Measurements from ENCODE around the gene CACNA2D2. TPM values are rescaled to one million over a fixed set of nuclear protein-coding genes. Genes with fewer than 3 reads are reported as not detected.

Gene CACNA2D2
- total RNA-seq, 1 donor from 2014 or later: 0.21 TPM

GRCh38 chr3:50350527-50351322 lies 152.7 kb downstream of the CACNA2D2 start, which contains the start of the genes CYB561D2 and NPRL2:
Gene CYB561D2, plus strand, starts transcription at chr3:50350862. Its CDS starts 572 bp downstream, at chr3:50351434.
Gene NPRL2, minus strand, starts transcription at chr3:50350775. Its CDS starts 123 bp downstream, at chr3:50350652.
- no peak for TF ChIP-seq CTCF (IDR thresholded peaks at IDR 0.05; ENCODE audit: insufficient read depth, low read length, poor library complexity, severe bottlenecking)
- peaks cover 1% of the 10 kb centered on the region for H3K36me3 ChIP-seq (ENCODE audit: control insufficient read depth, insufficient read depth, low read length)
- peak; percentile 75 for DNase-seq (ENCODE audit: low read depth)
- no peaks in the 10 kb centered on the region for H3K27me3 ChIP-seq (ENCODE audit: control insufficient read depth, insufficient read depth, low read length)
- H3K4me3 ChIP-seq (ENCODE audit: low read depth, low read length): peak within 1 kb of the TSS; percentile 78

DNA sequence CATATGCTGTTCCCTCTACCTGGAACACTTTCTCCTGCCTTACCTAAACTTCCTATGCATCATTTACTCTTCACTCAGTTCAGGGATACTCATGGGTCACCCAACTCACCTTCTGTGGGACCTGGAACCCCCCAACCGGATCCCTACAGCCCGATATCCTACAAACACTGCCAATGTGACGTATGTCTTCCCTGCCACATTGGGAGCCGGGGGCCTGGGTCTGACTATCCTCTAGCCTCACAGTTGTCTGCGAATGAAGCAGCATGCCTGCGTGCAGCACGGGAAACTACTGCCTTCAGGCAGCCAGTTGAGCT lies 153.3 kb downstream of the CACNA2D2 start:
- no peak for TF ChIP-seq CTCF (IDR thresholded peaks at IDR 0.05; ENCODE audit: insufficient read depth, low read length, poor library complexity, severe bottlenecking)
- H3K4me3 ChIP-seq (ENCODE audit: low read depth, low read length): peak overlapping the region; percentile 78
- peaks cover 1% of the 10 kb centered on the region for H3K36me3 ChIP-seq (ENCODE audit: control insufficient read depth, insufficient read depth, low read length)

DNA sequence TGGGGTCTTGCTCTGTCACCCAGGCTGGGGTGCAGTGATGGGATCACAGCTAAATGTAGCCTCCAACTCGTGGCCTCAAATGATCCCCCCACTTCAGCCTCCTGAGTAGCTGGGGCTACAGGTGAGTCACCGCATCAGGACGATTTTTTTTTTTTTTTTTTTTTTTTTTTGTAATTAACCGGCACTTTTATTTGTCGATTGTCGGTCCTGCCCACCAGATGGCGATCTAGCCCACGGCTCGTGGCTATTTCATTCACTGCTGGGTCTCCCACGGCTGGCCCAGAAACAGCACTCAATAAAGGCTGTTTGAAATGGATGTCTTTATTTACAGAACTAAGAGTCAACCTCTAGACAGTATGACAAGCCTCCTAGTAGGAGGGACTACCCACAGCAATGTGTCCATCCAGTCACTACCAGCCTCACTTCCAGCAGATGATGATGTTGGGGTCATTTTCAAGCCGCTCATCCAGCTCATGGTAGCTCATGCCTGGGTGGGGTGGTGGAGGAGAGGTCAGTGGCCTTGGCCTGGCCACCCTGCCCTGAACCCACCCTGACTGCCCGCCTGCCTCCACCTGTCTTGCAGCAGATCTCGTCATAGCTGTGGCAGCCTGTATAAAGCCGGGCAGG lies 156.1 kb downstream of the CACNA2D2 start:
- DNase-seq (ENCODE audit: low read depth): no peak
- TF ChIP-seq CTCF (IDR thresholded peaks at IDR 0.05; ENCODE audit: insufficient read depth, low read length, poor library complexity, severe bottlenecking): peak; percentile 52
- H3K36me3 ChIP-seq (ENCODE audit: control insufficient read depth, insufficient read depth, low read length): peaks cover 1% of the 10 kb centered on the region
- no peaks in the 10 kb centered on the region for H3K27me3 ChIP-seq (ENCODE audit: control insufficient read depth, insufficient read depth, low read length)
- no peak overlapping the region for H3K4me3 ChIP-seq (ENCODE audit: low read depth, low read length)

More for the DNA sequence above, 153.3 kb downstream of the CACNA2D2 start:
- no peaks in the 10 kb centered on the region for H3K27me3 ChIP-seq (ENCODE audit: control insufficient read depth, insufficient read depth, low read length)
- no peak for DNase-seq (ENCODE audit: low read depth)

GRCh38 chr3:50345586-50346234 lies 157.7 kb downstream of the CACNA2D2 start, which contains the start of gene ZMYND10:
Gene ZMYND10, minus strand, starts transcription at chr3:50345732. Its CDS starts 153 bp downstream, at chr3:50345579.
- peaks cover 3% of the 10 kb centered on the region for H3K27me3 ChIP-seq (ENCODE audit: control insufficient read depth, insufficient read depth, low read length)
- peaks cover 1% of the 10 kb centered on the region for H3K36me3 ChIP-seq (ENCODE audit: control insufficient read depth, insufficient read depth, low read length)
- TF ChIP-seq CTCF (IDR thresholded peaks at IDR 0.05; ENCODE audit: insufficient read depth, low read length, poor library complexity, severe bottlenecking): no peak
- DNase-seq (ENCODE audit: low read depth): no peak
- H3K4me3 ChIP-seq (ENCODE audit: low read depth, low read length): peak within 1 kb of the TSS; percentile 41

DNA sequence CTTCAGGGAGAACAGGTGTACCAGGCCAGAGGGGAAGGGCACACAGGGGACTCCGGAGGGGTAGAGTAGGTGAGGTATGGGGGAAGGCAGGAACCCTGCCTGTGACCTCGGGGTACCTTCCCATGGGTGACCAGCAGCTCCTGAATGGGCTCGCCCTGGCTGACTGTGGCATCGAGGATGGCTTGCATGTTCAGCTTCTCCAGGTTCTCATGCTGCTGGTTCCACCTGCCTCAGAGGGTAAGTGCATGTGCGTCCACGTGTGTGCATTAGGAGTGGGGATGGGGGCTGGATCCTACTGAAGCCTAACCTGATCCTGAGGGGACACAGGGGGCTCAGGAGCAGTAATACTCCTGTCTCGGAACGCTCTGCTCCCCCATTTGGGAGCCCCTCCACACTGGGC lies 158.4 kb downstream of the CACNA2D2 start:
- no peak for TF ChIP-seq CTCF (IDR thresholded peaks at IDR 0.05; ENCODE audit: insufficient read depth, low read length, poor library complexity, severe bottlenecking)
- DNase-seq (ENCODE audit: low read depth): no peak
- peaks cover 9% of the 10 kb centered on the region for H3K27me3 ChIP-seq (ENCODE audit: control insufficient read depth, insufficient read depth, low read length)

More for the DNA sequence above, 158.4 kb downstream of the CACNA2D2 start:
- peaks cover 1% of the 10 kb centered on the region for H3K36me3 ChIP-seq (ENCODE audit: control insufficient read depth, insufficient read depth, low read length)
- peak overlapping the region; percentile 41 for H3K4me3 ChIP-seq (ENCODE audit: low read depth, low read length)

Data from kidney epithelial cell (primary cell).